NCI-H2196 (cell line): Measurements from ENCODE around the gene SPI1.

Experiments used
- DNase-seq: peaks from one replicate; lab custom pipeline; 2025; ENCODE audit not compliant: unreplicated experiment; lab: John Stamatoyannopoulos, UW

SPI1 gene

DNA sequence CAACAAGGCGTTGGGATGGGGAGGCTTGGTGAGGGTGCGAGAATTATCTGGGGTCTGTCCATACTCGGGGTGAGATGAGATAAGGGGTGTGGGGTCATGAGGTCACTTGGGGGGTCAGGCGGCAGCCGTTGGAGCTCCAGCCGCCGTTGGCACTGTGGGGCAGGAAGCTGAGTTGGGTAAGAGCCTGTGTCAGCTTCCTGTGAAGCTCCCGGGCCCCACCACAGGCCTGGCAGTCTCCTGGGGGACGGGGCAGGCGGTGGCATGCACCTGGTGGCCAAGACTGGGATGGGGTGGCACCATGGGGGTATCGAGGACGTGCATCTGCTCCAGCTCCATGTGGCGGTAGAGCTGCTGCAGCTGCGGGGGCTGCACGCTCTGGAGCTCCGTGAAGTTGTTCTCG lies 18.8 kb downstream of the SPI1 start:
- DNase-seq, result no peak

DNA sequence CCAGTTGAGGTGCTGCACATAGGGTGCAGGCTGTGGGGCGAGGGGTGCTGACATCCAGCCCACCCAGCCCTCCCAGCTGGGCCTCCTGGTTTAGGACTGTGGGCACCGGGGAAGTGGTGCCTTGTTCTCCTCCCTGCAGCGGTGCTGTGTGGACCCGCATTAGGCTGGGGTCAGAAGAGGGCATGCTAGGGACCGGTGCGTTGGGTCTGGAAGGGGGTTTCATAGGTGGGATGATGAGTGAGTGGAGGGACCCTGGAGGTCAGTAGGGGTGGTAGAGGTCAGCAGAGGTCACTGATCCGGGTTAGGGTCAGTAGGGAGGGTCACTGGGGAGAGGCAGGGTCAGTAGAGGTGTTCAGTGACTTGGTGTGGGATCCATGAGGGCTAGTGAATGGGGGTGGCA lies 19.2 kb downstream of the SPI1 start:
- no peak for DNase-seq

DNA sequence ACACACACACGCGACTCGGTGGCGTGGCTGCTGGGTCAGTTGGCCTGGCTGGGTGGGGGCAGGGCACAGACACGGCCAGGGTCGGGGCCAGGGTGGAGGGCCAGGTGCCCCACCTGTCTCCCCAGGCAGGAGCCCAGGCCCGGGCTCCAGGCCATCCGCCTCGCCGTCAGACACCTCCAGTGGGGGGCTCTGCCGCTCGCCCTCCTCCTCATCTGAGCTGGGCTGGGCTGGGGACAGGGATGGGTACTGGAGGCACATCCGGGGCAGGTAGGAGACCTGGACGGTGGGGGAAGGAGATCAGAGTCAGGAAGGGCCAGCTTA lies 19.7 kb downstream of the SPI1 start:
- no peak for DNase-seq

DNA sequence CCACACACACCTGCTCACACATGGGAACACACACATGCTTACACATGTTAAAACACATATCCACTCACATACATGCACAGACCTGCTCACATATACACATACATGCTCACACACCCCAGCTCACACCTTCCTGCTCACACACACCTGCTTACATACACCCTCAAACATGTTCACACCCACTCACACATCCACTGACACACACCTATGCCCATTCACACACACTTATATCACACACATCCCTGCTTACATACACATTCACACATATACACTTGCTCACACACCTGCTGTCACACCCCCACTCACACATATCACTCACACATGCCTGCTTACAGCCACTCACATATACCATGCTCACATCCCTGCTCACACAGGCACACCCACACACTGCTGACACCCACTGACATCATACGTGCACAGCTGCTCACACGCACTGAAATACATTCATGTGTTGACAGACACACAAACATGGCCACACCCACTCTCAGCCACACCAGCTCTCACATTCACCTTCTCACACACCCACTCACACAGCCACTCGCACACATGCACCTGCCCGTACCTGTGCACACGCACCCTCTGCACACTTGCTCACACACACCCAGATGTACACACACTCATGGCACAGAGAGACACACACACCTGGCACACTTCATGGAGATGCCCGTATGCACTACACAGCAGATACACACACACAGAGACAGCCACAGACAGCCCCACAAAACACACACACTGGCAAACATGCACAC lies 20.2 kb downstream of the SPI1 start:
- DNase-seq, result no peak

DNA sequence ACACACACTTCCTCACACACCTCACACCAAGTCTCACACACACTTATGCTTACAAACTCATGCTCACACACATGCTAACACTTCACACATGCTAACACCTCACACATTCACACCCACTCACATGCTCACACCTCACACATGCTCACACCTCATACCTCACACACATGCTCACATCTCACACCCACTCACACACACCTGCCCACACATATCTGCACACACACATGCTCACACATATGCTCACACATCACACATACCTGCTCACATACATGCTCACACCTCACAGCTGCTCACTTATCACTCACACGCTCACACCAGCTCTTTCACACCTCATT lies 21.4 kb downstream of the SPI1 start:
- DNase-seq, result no peak

DNA sequence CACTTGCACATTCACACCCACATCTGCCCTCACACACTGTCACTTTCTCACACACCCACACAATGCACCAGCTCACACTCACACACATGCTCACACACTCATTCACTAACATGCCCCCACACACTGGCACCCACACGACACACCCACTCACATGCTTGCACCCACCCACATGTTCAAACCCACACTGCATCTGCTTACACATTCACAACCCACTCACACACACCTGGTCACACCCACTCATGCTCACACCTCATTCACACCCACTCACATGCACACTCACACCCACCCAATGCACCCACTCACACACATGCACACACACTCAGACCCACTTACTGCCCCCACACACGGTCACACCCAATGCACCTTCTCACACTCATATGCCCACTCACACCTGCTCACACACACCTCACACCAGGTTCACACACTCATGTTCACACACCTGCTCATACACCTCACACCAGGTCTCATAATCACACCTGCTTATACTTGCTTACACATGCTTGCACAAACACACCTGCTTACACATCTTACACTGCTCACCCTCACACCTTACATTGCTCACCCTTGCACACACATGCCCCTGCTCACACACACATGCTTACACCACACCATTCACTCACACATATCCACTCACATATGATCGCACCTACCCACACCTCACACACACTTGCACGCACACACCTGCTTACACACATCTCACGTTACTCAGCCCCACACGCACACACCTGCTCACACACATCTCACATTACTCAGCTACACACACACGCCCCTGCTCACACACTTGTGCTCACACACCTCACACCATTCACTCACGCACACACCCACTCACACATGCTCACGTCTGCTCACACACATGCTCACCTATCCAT lies 22.0 kb downstream of the SPI1 start:
- DNase-seq, result no peak

DNA sequence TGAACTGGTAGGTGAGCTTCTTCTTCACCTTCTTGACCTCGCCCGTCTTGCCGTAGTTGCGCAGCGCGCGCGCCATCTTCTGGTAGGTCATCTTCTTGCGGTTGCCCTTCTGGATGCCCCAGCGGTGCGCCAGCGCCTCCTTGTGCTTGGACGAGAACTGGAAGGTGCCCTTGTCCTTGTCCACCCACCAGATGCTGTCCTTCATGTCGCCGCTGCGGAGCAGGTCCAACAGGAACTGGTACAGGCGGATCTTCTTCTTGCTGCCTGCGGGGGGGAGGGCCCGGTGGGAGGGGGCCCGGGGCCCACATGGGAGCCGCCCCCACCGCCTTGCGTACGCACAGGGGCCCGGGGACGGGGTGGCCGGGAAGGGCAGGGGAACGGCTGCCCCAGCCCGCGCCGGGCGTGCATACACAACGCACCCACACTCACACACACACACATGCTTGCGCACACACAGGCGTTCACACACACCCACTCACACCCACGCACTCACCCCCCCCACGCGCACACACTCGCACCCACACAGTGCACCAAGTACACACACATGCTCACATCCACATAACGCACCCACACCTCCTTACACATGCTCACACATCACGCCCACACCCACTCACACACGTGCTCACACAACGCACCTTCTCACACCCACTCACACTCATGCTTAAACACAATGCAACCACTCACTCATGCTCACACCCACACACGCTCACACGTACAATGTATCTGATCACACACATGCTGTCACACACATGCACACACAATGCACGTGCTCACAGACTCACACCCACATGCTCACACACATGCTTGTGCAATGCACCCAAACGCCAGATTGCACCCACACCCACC lies 22.8 kb downstream of the SPI1 start:
- peak; percentile 96 for DNase-seq

DNA sequence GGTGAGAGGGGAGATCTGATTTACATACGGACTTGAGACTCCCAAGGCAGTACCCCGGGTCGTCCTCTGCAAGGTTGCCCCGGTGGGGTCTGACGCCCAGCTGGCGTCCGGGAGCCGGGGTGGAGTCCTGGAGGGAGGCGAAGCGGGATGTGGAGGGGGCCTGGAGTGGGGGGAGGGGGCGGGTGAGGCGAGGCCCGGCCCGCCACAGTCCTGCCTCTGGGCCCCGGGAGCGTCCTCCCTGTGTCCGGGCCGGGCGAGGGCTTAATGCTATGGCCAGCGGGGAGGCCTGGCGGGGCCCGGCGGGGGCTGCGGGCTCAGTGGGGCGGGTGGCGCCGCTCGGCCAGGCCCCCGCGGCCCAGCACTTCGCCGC lies 23.4 kb downstream of the SPI1 start:
- DNase-seq, result no peak

DNA sequence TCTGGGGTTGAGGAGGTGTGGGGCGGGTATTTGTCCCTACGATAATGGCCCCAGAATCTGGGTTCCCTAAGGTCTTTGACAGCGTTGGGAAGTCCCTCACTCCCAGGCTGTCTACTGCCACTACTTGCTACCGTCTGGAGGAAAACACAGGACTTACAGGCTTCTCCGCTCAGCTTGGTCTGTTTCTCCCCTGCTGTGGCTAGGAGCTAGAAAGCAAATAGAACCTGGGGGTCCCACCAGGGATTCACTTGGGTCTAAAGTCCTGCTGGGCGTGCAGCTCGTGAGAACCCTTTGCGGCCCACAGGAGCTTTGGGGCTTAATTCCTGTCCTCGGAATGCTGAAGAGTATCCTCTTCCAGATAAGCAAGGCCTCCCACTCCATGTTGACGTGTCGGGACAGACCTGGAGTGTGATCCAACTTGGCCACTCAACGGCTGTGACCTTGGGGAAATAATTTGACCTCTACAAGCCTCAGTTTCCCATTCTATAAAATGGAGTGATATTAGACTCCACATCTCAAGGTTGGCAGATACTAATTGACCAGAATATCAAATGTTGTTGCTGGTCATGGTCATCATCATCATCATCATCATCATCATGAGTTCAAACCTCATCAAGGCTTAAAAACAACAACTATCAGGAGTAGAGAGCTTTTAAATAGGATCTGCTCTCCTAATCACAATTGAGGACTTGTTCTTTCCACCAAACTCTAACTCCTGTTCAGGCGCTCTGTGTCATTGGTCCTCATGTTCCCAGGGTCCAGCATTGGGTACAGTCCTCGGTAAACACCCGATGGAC lies 24.2 kb downstream of the SPI1 start:
- DNase-seq, result no peak

DNA sequence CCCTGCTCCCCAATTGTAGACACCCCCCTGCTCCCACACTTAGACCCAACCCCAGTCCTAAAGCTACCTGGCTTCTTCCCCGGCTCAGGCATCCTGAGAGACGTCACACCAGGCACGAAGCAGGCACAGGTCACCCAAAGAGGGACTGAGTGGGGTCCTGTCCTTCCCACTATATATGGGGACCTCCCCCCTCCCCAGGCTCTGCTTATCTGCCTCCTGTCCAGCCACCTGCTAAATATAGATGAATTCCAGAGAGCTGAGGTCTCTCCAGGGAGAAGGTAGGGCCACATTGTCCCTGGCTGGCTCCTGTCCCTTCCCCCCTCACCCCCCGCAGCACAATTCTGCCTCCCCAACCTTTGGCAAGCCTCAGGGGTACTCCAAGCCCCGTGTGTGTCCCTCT lies 25.8 kb downstream of the SPI1 start, which contains the start of gene MYBPC3:
MYBPC3 (minus strand) TSS at position 147 of the 400 bp plus-strand sequence; CDS start at position 92, 55 bp downstream.
- DNase-seq, result no peak

DNA sequence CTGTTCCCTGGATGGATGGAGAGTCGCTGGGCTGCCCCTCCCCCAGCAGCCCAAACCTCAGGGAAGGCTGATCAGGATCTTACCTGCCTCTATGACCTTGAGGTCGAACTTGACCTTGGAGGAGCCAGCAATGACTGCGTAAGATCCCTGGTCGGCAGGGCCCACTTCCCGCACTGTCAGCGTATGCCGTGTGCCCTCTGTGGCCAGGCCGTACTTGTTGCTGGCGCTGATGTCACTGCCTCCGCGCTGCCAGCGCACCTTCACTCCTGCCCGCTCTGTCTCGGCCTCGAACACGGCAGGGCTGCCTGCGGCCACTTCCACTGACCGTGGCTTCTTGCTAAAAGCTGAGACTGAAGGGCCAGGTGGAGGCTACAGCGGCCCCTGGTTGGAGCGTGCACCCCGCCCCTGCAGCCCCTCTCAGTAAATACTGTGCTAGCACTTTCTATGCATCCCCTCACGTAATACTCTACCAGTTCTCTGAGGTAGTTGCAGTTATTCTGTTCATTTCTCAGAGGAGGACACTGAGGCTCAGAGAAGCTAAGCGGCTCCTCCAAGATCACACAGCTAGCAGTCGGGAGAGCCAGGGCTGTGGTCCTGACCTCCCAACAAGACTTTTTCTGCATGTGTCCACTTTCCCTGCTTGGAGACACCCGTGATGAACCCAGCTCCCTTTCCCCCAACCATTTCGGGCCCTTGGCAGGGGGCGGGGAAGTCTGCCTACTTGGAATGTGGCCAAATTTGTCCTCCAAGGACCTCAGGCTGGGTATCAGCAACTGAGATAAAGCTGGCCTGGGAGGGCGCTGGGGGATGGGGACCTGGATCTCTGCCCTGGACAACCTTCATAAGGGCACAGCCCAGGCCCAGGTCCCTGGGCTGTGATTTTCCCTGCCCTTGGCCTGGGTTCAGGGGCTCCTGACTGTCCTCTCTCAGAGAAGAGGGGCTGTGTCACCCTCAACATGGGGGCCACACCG lies 26.9 kb downstream of the SPI1 start:
- no peak for DNase-seq

DNA sequence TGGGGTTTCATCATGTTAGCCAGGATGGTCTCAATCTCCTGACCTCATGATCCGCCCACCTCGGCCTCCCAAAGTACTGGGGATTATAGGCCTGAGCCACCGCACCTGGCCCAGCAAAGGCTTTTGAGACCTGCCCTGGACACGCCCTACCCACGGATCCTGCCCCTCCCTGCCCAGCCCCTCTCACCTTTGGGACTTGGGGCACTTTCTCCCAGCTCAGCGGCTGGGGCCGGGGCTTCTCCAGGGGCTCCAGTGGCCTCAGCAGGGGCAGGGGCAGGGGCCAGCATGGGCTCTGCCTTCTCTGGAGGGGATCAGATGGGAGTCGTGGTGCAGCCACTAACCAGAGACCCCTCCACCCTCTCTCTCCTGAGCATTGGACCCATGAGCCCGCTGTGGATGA lies 28.0 kb downstream of the SPI1 start:
- no peak for DNase-seq

DNA sequence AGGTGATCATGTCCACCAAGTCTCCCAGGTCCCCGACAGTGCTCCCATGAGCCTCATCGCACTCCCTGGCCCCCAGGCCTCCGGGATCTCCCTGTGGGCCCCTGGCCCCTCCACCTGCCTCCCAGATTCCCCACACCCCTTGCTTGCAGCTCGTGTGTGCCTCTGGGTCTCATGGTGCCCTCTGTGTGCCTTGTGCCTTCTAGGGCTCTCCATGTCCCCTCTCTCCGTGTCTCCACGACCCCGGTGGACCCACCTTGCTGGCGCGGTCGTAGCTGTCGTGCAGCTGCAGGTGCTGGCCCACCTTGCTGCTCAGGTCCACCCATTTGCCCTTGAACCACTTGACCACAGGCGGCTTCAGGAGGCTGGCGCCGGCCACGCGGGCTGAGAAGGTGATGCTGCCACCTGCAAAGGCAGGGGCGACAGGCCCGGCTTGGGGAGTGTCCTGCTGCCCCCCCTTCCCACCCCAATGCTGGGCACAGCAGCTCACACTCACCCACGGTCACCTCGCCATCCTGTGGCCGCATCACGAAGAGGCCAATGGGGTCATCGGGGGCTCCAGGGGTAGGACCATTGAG lies 28.7 kb downstream of the SPI1 start:
- DNase-seq, result no peak

DNA sequence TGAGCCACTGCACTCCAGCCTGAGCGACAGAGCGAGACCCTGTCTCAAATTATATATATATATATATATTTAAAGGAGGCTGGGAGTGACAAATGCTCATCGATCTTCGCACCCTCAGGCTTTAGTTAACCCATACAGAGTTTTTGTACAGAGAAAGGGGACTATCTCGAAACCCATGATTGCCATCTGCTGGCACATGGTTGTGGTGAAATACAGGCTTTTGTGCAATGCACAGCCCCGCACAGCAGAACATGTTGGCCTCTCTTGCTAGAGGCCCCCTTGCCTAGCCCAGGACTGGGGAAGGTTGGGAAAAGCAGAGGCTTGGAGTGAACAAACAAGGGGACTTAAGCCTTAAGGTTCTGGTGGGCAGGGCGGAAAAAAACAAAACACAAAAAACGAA lies 29.5 kb downstream of the SPI1 start:
- DNase-seq, result peak; percentile 52

DNA sequence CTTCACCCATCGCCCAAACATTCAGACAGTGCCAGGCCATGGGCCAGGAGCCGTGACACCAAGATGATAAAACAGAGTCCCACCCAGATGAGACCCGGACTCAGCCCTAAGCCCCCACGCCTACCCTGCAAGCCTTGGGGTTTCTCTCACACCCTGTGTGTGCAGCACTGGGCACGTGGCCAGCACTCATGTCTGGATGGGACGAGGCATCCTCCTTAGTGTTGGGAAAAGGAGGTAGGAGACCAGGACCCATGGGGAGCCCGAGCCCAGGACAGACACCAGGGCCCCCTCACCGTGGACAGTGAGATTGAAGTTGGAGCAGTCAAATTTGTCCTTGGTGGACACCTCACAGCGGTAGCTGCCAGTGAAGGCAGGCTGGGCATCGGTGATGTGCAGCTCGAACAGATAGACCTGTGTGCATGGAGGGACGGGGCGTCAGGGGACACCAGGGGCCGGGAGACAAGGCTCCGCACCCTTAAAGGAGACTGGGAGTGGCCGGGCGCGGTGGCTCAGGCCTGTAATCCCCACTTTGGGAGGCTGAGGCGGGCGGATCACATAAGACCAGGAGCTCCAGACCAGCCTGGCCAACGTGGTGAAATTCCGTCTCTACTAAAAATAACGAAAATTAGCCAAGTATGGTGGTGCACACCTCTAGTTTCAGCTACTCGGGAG lies 30.1 kb downstream of the SPI1 start:
- no peak for DNase-seq

DNA sequence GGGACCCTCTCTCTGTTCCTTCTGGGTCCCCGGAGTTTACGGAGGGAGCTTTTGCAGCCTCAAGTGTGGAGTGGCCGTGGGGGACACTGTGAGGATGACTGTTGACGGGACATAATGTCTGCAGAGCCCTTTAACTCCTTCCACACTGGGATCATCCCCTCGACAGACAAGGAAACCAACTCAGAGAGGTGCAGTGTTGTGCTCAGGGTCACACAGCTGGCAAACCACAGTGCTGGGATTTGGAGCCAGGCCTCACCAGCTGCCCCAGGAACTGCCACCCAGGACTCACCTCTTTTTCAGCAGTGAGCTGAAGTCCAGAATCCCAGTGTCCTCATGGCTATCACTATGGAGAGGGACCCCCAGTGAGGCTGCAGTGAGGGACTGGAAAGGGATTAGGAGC lies 31.2 kb downstream of the SPI1 start:
- no peak for DNase-seq

DNA sequence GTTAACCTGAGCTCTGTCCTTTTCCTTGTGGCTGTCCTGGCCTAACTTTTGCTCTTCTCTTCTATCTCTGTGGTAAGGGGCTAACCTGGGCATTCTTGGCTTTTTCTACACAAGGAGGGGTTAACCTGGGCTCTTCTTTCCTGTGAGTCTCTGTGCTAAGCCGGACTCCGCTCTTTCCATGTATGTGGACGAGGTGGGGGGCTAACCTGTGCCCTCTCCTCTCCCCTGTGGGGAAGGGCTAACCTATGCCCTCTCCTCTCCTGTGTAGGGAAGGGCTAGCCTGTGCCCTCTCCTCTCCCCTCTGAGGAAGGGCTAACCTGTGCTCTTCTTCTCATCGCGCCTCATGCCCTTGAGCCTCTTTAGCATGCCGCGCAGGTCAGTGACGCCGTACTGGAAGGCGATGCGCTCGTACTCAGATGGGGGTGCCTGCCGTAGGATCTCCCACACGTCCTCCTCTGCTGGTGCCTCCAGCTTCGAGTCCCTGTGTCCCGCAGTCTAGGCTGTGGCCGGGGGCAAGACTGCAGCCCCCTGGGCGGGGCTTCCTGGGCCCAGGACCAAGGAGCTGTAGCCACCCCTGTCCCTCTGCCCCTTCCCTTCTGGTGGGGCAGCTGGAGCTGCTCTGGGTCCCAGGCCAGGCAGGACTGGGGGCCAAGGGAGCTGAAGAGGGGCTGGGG lies 32.3 kb downstream of the SPI1 start:
- DNase-seq, result no peak

DNA sequence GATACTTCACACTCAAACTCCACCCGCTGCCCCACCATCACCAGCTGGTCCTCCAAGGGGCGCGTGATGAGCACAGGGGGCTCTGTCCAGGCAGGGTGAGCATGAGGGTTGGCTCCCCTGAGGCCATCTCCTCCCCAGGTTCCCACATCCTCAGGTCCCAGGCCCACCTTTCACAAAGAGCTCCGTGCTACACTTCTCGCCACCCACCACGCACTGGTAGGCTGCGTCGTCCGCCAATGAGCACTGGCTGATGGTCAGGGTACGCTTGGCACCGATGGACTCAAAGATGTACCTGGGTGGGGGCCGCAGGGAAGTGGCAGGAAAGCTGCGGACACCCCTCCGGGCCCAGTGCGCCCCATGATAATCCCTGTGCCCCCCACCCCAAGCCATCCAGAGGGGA lies 35.5 kb downstream of the SPI1 start:
- DNase-seq, result no peak
